ENCODE results near the gene EMSY. TPM values are rescaled to one million over a fixed set of nuclear protein-coding genes. Genes with fewer than 3 reads are reported as not detected.
"Not testable (repeated sequence)": the region's sequence is repeated elsewhere in the genome, so short reads cannot be mapped to it uniquely, and the experiment has no call there.

Gene EMSY
- total RNA-seq, 1 donor from 2014 or later = 31.9 TPM

DNA sequence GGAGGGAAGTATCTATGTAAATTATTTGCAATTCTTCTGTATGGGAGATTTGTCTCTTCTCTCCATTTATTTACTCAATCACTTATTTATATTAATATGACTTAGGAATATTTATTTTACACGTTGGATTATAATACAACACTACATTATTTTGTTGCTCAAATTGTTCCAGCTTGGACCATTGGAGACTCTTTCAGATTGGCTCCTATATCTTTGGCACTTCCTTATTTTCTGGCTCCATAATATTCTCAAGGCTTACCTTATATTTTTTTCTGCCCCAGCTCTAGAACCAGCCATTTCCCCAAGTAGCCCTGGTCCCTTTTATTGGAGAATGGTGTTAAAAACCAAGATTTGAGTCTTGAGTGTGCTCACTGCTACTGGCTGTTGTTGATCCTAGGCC lies 123.8 kb downstream of the EMSY start:
- DNase-seq = no peak

DNA sequence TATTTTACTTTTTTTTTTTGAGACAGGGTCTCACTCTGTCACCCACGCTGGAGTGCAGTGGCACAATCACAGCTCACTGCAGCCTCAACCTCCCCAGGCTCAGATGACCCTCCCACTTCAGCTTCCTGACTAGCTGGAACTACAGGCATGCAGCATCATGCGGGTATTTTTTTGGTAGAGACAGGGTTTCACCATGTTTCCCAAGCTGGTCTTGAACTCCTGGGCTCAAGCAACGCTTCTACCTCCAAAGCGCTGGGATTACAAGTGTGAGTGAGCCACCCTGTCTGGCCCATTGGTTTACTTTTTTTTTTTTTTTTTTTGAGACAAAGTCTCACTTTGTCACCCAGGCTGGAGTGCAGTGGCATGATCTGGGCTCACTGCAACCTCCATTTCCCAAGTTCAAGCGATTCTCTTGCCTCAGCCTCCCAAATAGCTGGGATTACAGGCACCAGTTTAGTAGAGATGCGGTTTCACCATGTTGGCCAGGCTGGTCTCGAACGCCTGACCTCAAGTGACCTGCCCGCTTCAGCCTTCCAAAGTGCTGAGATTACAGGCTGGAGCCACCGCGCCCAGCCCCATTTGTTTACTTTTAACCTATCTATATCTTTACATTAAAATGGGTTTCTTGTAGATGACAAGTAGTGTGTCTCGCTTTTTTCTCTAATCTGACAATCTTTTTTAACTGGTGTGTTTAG lies 127.5 kb downstream of the EMSY start:
- not testable (repeated sequence) for DNase-seq

GRCh38 chr11:76574406-76574805 lies 129.6 kb downstream of the EMSY start:
- DNase-seq = no peak

DNA sequence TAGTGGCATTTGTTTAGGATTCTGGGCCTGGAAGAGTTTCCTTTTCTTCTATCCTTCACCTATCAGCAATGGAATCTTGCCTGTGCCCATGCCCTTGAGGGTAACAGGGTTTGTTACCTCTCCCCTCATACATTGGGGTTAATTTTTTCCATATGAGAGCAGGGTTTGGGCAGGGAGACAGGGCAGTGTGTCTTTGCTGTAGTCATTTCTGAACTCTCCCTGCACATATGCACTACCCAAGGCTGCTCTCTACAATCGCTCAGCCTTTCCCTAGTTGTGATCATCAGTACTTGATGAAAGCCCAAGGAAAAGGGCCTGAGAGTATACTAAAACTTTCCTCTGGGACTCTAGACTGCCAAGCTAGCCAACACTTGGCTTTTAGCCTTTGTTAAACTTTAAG lies 130.1 kb downstream of the EMSY start:
- no peak for DNase-seq

- peak; percentile 46 for DNase-seq
These were observed 132.6 kb downstream of the EMSY start for GRCh38 chr11:76577226-76577920.

- no peak for DNase-seq
These were observed 133.3 kb downstream of the EMSY start for GRCh38 chr11:76577921-76578653.

DNA sequence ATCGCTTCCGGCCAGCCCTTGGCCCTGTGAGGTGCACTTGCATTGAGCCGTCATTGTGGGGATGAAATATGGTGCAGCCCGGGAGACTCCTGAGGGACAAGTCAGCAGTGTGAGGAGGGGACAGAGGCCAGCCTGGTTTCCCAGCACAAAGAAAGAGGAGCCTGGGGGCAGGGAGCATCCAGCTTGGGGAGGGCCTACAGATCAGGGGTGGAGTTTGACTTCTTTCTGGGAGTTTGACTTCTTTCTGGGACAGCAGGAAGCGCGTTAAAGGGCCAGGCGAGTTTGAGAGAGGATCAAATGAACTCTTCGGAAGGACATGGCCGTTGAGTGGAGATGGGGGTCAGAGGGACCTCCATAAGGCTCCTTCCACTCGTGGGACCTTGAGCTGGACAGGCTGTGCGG lies 133.8 kb downstream of the EMSY start:
- peak; percentile 23 for DNase-seq

DNA sequence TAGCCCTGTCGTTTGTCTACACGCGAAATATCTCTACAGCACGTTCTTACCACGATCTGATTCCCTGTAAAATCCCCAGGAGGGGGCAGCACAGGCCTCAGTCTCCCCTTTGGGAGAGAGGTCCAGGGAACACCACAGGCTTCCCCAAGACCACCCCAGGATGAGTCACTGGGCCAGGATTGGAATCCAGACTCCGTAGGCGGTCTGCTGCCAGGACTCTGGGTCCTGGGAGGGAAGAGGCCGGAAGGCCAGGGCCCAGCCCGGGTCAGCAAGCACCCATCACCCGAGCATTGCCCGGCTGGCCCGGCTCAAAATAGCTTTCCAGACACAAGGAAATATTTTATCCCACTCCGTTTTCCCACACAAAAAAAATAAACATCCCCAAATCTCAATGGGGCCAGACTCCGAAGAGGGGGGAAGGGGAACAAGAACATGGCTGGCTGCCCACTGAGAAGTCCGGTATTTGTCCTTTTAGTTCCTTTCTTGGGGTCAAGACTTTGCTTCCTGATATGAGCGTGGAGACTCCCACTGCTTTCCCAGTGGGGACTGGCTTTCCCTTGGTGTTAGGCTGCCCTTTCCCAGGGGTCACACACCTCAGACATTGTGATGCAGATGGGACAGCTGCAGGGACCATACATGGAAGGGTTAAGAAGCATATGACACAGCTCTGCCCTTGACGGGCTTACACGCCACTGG lies 134.4 kb downstream of the EMSY start:
- DNase-seq = peak; percentile 18

DNA sequence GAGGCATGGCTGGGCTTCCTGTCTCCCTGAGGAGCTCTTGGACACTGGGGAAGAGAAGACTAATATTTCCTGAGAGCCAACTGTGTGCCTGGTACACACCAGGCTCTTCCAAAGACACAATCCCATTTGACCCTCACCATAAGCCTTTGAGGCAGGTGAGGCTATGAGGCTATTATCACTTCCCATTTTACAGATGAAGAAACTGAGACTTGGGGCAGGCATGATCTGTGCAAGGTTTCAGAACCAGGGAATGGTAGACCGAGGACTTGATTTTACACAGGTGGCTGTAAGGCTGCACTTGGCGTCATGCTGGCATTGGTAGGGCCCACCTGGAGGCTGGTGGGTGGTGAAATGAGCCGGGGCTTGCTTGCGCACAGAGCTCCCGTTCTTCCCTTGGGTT lies 134.9 kb downstream of the EMSY start:
- no peak for DNase-seq

GRCh38 chr11:76582471-76582870 lies 137.7 kb downstream of the EMSY start:
- not testable (repeated sequence) for DNase-seq

DNA sequence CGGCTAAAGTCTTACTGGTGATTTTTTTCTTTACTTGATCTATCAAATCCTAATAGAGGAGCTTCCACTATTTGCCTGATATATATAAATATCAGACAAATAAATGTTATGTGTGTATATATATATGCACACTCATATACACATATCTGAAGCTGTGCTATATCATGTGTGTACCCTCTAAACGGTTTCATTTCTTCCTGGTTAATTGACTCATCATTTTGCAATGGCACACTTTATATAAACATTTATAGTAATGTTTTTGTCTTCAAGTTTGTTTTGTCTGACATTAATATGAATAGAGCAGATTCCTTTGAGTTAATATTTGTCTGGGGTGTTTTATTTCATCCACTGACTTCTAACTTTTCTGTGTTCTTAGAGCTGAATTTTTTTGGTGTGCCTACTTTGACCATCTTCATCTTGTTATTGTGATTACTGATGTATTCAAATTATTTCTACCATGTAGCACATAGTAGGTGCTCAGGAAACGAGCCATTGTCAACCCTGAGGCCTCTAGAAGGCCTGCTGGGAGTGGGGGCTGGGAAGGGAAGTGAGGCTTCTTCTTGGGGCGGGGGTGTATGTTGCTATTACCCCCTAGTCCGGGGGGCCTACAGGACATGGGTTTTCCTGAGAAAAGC lies 143.1 kb downstream of the EMSY start:
- DNase-seq = no peak

DNA sequence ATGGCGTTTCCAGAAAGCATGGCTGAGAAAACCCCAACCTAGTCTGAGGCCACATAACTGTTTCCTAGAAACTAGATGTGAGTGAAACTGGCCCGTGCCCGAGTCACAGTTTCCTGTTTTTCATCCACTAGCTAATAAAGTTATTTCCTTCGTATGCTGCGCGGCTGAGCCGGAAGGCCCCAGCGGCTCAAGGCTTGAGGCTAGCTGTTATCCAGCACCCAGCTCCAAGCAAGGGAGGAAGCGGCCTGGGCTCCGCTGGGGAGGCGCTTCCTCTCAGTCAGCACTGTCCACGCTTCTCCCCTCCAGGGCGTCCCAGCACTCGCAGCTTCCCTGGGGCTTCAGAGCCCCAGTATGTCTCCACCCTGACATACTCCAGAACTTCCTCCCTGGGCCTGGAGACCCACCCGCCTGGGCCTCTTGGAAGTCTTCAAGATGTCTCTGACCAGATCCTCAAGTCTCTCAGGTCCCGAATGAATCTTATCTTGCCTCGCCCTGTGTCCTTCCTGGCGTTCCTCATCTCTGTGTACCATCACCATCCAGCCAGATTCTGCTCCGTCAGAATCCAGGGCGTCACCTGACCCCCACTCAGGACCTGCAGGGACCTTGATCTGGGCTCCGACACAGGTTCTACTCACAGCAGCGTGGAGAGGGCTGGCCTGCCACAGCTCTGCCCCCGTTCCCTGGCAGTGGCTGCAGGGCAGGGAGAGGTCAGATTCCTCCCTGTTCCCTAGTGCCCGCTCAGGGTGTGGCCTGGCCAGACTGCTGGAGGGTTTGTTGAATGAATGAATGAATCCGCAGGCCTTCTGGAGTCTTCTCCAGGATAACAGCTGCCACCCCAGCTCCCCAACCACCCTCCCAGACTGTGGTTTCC lies 143.9 kb downstream of the EMSY start:
- DNase-seq = peak; percentile 28

DNA sequence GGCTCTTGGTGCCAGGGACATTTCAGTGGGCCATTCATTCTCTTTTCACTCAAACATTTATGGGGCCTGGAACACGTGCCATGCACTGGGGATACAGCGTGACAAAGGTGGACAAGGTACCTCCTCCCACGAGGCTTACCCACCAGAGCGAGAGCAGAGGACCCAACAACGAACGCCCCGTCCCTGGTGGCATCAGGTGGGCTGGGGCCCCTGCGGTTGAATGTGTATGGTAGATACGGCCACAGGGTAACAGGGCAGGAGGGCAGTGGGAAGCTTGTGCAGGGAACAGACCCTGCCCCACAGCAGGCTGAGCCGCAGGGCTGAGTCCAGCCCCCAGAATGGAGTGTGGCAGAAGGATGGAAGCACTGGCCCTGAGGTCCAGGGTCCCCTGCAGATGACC lies 144.7 kb downstream of the EMSY start:
- DNase-seq = no peak

- no peak for DNase-seq
These were observed 145.4 kb downstream of the EMSY start for GRCh38 chr11:76589964-76590950.

DNA sequence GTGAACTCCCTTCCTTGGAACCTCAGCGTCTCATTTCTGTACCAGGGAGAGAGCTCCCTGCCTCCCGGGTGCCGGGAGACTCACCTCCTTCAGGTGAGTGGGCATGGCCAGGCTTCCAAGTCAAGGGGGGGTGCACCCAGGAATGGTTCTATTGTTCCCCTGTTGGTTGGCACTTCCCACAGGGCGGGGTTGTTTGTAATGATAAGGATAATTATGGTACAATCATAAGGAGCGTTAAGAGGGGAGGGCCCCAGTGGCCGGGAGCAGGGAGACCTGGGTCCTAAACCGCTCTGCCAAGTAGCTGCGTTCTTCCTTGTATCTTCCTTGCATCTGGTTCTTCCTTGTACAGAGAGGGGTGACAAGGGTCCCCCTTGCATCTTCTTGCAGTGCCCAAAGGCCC lies 146.6 kb downstream of the EMSY start:
- DNase-seq = no peak

DNA sequence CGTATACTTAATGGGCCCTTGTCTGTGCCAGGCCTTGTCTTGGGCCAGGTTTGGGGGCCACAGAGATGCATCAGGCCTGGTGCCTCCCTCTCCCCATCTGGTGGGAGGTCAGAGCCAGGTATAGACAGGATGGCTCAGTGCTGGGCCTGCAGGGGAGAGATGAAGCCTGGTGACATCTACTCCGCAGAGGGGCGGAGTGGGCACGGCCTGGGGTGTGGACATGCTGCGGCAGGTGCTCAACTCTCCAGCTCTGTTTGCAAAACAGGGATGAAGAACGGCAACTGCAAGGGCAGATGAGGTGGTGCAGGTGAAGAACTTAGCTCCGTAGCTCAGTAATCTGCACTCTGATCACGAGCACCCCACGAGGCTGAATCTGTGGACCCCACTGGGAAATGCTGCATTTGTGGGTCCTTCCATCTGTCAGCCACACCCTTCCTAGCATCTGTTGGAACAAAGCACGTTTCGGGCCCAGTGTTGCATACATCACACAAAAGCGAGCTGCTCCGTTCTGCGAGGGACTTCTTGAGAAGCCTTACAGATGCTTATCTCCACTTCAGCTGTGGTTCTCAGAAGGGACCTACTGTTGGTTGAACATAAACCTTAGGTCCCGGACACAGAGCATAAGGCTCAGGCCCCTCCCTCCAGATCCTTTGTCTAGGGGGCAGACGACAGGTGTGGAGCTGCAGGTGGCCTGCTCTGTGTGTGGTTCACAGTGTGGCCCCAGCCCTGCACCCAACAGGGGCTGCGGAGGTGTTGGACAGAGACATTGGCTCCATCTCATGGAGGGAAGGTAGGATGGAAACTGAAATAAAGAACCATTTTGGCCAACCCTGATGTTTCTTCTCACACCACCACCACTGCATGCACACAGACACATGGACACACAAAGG lies 147.5 kb downstream of the EMSY start:
- DNase-seq = no peak

GRCh38 chr11:76592961-76593360 lies 148.1 kb downstream of the EMSY start:
- no peak for DNase-seq

- not testable (repeated sequence) for DNase-seq
These were observed 150.3 kb downstream of the EMSY start for GRCh38 chr11:76595091-76595490.

DNA sequence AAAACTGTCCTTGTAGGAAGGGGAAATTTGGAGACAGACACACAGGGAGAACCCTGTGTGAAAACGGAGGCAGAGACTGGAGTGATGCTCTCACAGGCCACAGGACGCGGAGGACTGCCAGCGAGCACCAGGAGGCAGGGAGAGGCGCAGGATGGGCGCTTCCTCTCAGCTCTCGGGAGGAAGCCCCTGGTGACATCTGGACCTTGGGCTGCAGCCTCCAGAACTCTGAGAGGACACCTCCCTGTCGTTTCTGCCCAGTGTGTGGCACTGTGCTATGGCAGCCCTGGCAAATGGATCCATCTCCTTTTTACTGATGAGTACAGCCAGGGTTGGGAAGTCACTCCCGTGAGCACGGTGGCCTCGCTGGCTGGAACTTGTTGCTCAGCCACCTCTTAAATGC lies 151.8 kb downstream of the EMSY start:
- no peak for DNase-seq
